Right kidney (tissue), 1 donor: Measurements from ENCODE around the gene MEDAG.

Experiments used
- DNase-seq: peaks from one replicate; pipeline ENCODE4 v3.0.0-alpha.2; 2016

Gene MEDAG

DNA sequence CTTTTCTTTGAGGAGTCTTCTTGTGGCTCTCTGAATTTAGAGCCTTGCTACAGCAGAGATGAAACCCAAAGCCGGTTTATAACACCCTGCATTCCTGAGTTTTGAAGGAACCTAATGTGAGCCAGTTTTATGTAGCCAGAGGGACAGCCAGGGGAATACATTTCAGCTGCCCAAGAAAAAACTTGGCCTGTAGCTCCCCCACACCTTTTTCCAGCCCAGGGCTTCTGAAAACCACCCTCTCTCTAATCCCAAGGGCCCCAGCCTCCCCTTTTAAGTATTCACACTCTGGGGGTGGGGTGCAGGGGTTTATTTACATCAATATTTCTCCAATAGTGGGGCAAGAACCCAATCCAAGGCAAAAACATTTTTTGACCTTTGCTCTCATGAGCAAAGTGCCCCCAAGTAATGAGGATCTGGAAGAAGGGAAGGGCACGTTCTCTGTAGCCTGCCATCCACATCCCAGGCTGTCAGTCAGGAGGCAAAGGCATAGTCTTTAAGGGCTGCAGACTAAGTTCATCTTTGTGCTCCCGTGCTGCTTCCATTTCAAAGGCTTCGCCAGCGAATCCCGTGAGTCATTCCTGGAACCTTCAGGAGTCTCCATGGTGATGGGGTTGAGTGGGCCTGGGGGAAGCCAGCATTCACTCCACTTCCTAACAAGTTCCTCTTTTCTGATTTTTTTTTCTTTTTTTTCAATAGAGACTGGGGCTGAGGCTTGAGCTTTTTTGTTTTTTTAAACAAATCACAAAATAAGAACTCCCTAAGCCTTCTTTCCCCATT is 33.2 kb upstream of the MEDAG start:
- DNase-seq: no peak

DNA sequence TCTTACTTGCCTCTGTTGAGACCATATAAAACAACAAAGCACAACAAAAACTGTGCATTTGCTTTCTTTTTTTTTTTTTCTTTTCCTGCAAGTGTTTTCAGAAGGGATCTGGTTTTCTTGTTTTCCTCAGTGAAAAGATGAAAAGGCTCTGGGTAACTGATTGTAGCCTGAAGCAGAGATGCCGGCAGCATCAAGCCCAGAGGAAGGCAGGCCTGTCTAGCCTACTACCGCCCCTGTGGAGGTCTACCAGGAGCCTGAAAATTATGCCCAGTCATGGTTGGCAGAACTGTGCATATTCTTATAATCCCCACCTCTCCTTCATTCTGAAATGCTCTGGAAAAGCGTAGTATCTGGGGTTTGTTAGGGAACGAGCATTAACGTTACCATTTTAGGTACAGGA is 32.6 kb upstream of the MEDAG start:
- no peak for DNase-seq

DNA sequence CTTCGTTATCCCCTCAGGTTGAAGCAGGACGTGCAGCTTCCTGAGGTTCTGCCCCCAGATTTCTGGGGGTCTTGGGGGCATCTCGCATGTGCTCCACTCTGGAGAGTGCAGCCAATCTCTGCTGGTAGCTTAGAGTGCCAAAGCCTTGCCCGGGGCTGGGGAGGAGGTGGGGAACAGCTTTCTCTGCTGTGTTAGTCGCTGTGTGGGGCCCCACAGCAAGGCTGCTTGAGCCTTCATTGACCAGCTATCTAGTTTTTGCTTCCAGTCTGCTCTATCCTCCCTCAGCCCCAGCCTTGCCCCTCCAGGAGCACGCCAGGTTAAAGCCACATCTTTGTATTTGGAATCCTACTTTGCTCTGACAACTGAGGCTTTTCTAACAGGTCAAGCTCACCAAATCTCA is 32.0 kb upstream of the MEDAG start:
- no peak for DNase-seq

DNA sequence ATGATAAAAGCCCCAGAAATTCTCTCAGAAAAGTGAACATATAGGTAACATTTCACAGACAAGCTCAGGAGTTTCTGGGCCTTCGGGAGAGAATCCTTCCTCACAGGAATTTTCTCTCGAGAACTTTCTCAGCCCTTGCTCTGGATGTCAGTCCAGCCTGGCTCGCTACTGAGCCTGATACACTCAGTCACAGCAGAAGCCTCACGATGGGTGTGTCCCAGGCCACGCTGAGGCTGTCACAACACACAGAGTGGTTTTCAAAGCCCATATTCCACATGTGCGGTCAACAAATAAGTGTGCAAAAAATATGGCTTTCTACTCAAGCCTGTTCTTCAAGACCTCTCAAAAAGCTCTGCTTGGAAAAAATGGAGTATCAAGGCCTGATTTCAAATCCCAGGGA is 31.5 kb upstream of the MEDAG start:
- DNase-seq: no peak

DNA sequence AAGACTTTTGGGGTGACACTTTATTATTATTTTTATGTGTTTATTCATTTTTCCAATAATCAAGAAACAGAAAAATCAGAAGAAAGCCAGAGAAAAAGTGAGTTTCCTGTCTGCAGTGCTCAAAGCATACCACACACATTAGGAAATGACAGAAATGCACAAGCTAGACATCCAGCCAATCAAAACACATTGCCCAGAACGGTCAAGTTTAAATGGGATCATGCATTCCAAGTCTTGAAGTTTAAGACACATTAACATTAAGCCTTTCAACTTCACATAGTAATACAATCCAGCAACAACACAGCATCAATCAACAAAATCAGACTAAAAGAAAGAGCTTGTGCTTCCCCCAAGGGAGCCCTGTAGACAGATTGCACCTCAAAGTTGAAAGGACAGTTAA is 28.7 kb upstream of the MEDAG start:
- DNase-seq: no peak

DNA sequence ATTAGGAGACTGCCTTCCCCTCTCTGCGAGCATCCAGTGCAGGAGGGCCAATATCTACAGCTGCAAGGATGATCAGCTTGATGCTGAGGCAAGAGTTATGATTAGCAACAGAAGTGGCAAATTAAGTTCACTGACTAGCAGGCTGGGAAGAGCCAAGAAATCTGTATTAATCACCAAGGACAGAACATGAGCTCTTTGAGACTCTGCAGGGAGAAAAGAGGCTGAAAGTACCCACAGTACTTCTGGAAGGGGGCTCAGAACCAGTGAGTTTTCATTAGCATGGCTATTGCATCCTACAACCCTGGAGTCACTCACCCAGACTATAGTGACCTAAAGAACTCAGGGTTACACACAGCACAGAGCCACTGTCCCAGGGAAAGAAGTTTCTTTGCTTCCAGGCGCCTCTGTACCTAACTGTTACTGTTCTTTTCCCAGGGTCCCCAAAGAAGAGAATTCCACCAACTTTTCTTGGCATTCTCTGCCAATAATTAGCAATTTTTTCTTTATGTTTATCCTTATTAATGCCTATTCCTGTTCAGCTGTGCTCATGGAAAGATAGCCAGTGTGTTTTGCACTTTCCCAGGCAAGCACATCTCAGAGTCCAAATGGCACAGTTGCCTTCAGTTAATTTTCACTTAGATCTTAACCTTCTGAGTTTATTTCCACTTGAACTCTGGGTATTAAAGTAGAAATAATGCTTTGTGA is 25.8 kb upstream of the MEDAG start:
- DNase-seq: no peak

DNA sequence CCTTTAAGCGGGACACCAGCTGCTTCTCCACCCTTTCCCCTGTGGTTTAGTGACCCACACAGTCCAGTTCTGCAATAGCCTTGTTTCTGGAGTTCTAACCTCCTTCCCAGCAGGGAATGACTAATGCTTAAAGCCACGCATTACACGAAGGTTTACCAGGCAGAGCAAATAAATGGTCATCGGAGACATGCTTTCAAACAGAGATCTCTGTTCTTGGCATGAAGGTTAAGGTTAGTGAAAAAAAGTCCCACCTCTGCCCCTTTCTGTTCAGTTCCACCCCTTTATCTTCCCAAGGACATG is 25.3 kb upstream of the MEDAG start:
- no peak for DNase-seq

DNA sequence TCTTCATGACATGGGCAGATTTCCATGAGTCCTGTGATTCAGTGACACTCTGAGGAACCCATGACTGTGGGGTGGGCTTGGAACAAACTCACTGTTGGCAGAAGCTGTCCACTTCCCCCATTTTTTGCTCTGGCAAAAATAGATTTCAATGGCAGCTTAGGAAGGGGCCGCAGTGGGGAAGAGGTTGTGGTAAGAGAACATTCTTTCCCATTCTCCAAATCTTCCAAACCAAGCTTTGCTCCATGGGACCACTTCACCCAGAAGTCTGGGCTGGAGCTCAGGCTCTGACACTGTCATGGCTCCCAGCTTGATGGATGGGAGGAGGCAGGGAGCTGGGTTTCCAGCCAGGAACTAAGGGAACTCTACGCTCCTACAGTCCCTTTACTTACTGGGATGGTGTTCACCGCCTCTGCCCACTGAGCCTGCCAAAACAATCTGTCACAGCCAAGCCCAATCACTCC is 24.9 kb upstream of the MEDAG start:
- no peak for DNase-seq

DNA sequence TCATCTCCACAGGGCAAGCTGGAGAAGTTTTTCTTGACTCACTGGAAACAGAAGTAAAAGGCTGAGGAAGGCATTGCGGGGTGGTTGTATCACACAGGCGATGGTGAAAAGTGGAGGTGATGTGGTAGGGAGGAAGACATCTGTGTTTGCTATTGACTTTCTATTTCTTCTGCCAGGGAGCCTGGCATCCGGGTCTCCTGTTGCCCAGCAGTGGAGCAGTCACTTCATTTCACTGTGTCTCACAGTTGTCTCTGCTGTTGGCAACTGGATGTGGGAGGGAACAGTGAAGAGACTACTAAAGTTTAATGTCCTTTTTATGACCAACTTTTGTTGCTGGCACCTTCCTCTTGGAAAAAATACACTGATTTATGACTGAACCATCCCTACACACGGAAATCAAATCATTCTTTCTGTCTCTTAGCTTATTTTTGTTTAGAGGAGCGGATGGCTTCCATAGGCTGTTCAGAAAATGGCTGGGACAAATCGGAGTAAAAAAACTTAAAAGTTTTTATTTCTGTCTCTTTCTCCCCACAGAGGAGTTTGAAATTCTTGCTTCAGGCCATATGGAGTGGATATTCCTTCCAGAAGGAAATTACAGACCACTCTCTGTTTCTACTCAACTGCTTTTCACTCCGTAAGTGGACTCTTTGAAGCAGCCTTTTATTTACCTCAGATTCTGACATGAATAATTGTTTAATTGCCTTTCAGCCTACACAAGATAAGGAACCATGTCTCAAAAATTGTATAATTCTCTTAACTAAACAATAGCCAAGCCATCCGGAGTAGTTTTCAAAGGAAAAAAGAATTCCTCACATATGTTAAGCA is 23.8 kb upstream of the MEDAG start:
- DNase-seq: no peak

DNA sequence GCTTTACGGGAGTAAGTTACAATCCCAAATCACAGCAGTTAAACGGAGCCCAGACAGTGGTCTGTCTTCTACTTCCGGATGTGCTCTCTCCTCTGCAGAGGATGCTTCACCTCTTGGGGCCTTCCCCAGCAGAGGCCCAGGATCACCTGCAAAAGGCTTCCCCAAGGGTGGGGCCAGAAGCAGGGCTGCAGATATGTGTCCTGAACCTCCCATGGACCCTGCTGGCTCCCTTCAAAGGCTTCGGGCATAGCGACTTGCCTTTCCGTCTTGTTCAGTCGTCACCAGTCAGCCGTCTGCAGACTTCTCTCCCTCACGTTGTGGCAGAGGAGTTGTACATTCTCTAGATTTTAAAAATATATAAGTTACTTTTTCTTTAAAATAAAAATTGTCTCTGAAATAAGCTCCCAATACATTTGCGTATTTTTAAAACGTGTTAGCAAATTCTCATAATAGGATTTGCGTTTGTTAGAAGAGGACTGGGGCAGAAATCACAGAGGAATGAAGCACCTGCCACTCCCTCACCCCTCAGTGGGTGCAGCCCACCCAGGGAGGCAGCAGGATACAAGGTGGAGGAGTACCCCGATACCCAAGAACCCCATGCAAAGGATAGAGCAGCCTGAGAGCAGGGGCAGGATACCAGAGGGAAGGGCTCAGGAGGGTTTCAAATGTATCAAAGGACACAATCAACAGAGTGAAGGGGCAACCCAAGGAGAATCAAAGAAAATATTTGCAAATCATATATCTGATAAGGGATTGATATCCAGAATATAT is 22.9 kb upstream of the MEDAG start:
- DNase-seq: no peak

DNA sequence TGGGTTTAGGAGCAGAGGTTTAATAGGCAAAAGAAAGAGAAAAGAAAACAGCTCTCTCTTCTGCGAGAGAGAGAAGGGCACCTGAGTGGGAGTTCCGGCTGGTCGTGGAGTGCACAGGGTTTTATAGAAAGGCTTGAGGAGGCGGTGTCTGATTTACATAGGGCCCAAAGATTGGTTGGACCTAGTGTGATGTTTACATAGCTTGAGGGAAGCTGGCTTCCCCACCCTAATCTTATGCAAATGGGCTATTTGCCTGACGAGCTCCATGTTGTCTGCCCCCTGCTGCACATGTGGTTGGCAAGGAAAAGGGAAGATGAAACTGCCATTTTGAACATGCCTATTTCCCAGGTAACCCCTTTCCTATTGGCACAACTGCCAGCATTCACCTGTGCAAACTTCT is 21.5 kb upstream of the MEDAG start:
- no peak for DNase-seq

DNA sequence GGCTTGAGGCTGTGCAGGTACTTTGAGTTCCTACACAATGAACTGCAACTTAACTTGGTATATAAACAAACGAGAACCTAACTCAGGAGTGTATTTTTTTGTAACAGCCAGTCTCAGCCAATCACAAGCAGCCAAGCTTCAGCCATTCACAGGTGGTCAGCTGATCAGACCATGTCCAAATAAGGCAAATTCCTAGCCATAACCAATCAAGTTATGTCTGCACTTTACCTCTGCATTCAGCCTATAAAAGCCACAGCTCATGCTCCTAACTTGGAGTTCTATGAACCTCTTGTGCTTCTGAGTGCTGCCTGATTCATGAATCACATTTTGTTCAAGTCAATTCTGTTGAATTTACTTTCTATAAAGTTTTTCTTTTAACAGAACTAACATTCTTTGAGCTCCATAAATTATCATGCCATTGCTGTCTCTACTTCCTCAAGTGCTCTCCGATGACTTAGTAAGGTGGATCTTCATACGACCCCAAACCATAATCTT is 16.8 kb upstream of the MEDAG start:
- no peak for DNase-seq

DNA sequence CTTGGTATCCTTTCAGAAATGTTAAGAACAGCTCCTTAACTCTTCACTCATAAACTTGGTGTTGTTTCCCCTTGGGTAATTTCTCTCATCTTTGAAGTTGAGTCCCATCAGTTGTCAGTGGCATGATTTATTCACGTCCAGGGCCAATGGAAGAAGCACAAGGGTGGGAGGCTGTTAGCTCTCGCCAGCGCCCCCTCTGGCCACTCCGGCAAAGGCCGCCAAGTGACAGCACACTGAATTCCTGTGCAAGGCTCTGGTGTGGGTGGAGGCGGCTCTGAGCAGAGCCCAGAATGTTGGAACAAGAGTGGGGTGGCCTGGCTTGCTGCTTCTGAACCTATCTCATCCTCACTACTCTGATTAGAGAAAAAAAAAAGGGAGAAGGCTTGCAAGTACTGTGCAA is 13.1 kb upstream of the MEDAG start:
- no peak for DNase-seq

DNA sequence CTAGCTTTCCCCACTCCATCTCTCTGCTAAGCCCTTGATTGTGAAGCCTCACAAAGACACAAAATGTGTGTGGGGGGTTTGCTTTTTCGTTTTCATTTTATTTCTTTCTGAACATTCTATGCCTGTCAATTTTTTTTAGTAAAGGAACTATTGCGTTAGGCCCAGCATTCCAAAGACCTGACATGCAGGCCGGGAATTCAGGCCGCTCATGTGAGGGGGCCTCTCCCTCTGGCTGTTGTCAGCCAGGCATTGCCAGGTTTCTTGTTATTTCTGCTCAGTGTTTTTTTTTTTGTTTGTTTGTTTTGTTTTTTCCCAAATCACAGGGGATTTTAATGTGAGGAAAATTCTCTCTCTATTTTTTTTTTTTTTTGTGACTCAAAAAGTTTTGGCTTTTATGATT is 10.3 kb upstream of the MEDAG start:
- DNase-seq: no peak

DNA sequence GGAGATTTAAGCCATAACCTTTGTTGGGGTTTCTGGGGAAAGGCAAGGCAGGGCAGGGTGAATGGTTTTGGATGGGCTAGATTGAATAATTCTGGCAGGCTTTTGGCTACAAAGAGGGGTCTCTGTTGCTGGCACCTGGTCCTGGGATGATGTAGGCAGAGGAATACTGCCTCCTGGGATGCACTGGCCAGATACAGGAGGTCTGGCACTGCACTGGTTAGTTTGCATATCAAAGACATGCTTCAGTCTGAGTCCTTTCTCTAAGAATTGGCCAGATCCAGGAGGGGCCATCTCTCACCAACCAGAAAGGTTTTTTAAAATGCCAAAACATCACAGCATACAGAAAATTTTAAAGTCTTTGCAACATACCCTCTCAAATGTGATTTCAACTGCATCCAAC is 8.0 kb upstream of the MEDAG start:
- no peak for DNase-seq

DNA sequence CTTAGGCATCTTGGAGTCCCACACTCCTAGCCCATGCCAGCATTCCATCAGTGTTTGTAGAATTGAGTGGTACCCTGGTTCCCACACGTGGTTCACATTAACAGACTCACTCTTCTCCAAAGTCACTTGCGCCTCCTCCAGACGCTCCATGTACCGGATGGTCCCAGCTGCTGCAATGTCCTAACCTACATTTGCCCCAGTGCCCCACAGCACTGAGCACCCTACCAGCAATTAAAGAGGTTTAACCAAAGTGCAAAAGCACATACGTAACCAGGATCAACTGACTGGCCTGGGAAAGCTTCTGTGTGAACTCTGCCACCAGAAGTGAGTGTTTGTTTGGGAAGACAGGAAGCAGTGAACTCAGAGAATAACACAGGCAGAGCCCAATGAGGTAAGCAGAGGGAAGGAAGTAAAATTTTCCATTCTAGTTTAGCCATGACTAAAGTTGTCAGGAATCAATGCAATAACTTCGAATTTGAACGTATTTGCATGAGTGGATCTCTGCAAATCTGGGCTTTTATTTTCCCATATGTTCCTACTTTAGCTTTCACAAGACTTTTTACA is 7.3 kb upstream of the MEDAG start:
- no peak for DNase-seq

DNA sequence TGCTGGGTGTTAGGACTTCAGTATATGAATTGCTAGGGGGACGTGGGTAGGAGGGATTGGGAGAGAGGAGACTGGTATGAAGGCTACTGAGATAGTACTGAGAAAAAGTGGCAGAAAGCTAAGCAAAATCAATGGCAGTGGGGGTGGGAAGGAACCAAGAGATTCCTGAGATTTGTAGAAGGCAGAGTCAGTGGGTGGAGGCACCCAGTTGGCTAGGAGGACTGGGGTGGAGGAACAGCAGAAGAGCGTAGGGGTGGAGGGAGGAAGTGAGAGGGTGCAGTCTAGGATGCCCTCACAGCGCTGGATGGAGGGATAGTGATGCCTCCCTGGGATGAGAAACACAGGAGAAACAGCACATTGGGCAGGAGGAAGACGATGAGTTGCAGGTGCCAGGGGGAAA is 5.6 kb upstream of the MEDAG start:
- DNase-seq: no peak

DNA sequence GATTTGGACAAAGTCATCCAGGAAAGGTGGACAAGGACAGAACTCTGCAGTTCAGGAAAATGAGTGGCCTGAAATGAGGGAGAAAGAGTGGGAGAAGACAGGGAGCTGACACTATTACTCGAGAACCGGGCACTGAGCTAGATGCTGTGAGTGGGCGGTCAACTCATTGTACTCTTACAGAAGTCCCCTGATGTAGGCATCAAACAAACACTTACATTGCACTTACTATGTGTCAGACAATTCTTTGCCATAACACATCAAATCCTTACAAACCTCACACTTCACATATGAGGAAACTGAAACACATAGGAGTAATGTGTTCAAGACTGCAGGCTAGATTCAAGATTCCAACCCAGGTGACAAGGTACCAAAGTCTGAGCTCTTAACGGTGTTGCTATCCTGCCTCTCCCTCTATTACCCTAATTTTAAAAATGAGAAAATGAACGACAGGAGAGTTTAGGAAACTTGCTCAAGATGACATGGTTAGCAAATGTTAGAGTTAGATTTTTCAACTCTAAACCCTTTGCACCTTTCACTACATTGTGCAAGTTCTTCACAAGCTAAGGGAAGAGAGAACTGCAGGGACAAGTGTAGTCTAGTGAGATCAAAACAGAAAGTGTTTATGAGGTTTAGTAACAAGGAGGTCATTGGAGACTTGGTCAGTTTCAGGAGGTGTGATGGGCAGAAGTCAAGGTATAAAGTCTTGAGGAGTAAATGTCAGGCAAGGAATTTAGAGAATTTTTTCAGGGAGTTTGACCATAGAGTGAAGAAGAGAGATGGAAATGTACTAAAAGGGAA is 4.9 kb upstream of the MEDAG start:
- DNase-seq: no peak

DNA sequence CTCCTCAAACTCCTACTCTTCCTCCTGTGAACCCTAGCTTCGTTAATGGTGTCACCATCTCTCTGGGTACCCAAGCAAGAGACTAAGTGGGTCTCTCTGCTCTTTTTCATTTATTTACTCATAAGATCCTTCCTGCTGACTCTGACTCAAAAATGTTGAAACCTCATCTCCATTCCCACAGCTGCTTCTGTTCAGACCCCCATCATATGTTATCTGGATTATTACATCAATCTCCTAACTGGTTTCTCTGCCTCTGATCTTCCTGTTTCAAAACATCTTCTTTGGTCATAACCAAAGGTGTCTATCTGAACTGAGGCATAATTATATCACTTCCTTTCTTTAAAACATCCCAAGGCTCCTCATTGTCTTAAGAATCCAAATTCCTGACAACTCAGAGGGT is 2.0 kb upstream of the MEDAG start:
- no peak for DNase-seq

DNA sequence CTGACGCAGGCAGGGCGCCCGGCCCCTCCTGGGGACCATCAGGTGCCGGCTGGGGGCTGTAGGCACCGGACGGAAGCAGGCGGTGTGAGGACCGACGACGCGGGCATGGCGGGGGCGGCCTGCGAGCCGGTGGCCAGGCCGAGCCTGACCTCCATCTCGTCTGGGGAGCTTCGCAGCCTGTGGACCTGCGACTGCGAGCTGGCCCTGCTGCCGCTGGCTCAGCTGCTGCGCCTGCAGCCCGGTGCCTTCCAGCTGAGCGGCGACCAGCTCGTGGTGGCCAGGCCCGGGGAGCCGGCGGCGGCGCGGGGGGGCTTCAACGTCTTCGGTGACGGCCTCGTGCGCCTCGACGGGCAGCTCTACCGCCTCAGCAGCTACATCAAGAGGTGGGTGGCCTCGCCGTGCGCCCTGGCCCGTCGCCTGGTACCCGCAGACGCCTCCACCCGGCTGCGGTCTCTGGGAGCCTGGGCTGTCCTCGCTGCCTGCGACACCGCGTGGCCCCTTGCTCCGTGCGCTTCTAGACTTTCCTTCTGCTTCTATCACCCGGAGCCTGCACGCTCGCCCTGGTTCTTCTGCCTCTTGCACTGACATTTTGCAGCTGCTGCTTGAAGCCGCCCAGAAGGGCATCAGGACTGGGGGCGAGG is 460 bp downstream of the MEDAG start:
- peak; percentile 81 for DNase-seq
